ENCODE data around the gene PAX5. TPM values are rescaled to one million over a fixed set of nuclear protein-coding genes. Genes with fewer than 3 reads are reported as not detected.

The PAX5 gene
- total and polyA plus RNA-seq, 5 donors from 2014 or later, result 0.02 to 0.94 (median 0.15) TPM; not detected in 2

GRCh38 chr9:36835271-36835996 lies 198.6 kb downstream of the PAX5 start:
- DNase-seq, result no peak
- H3K27ac ChIP-seq (ENCODE audit: insufficient read depth, low read length, poor library complexity, severe bottlenecking), result no peak overlapping the region
- no peaks in the 10 kb centered on the region for H3K9me3 ChIP-seq (ENCODE audit: control insufficient read depth in 2 of 2, low read length in 2 of 2)
- H3K36me3 Mint-ChIP-seq, result no peaks in the 10 kb centered on the region
- no peaks in the 10 kb centered on the region for H3K4me1 ChIP-seq (ENCODE audit: control insufficient read depth, insufficient read depth, low read length, poor library complexity, severe bottlenecking)
- no peaks in the 10 kb centered on the region for H3K27me3 Mint-ChIP-seq
- H3K36me3 ChIP-seq (ENCODE audit: control insufficient read depth, insufficient read depth, low read length), result no peaks in the 10 kb centered on the region
- H3K27me3 ChIP-seq (ENCODE audit: control insufficient read depth, insufficient read depth, low read length), result peaks cover 3% of the 10 kb centered on the region
- no peaks in the 10 kb centered on the region for H3K4me1 Mint-ChIP-seq
- H3K27ac Mint-ChIP-seq, result no peak overlapping the region
- H3K9me3 Mint-ChIP-seq, result no peaks in the 10 kb centered on the region
- no peak for ATAC-seq (ENCODE audit: low read depth in 2 of 2)
- no peak overlapping the region for H3K4me3 ChIP-seq (ENCODE audit: low read depth, low read length)
- no peak overlapping the region for H3K4me3 Mint-ChIP-seq

- no peaks in the 10 kb centered on the region for H3K27me3 Mint-ChIP-seq
- no peak overlapping the region for H3K27ac Mint-ChIP-seq
- no peaks in the 10 kb centered on the region for H3K4me1 Mint-ChIP-seq
- ATAC-seq (ENCODE audit: low read depth in 2 of 2), result no peak
- Histone ChIP-seq H3K4me3 (ENCODE audit: low read depth, low read length) (no peak overlapping the region), H3K4me1 (ENCODE audit: control insufficient read depth, insufficient read depth, low read length, poor library complexity, severe bottlenecking) (no peaks in the 10 kb centered on the region), H3K27ac (ENCODE audit: insufficient read depth, low read length, poor library complexity, severe bottlenecking) (no peak overlapping the region), H3K9me3 (ENCODE audit: control insufficient read depth in 2 of 2, low read length in 2 of 2) (no peaks in the 10 kb centered on the region), H3K36me3 (ENCODE audit: control insufficient read depth, insufficient read depth, low read length) (no peaks in the 10 kb centered on the region), H3K27me3 (ENCODE audit: control insufficient read depth, insufficient read depth, low read length) (peaks cover 3% of the 10 kb centered on the region)
- H3K4me3 Mint-ChIP-seq, result no peak overlapping the region
- no peaks in the 10 kb centered on the region for H3K9me3 Mint-ChIP-seq
- DNase-seq, result no peak
- H3K36me3 Mint-ChIP-seq, result no peaks in the 10 kb centered on the region
Measured at GRCh38 chr9:36834736-36835135, 199.3 kb downstream of the PAX5 start.

- H3K27ac ChIP-seq (ENCODE audit: insufficient read depth, low read length, poor library complexity, severe bottlenecking), result no peak overlapping the region
- H3K9me3 ChIP-seq (ENCODE audit: control insufficient read depth in 2 of 2, low read length in 2 of 2), result no peaks in the 10 kb centered on the region
- no peaks in the 10 kb centered on the region for H3K36me3 ChIP-seq (ENCODE audit: control insufficient read depth, insufficient read depth, low read length)
- no peaks in the 10 kb centered on the region for H3K27me3 Mint-ChIP-seq
- no peaks in the 10 kb centered on the region for H3K9me3 Mint-ChIP-seq
- H3K4me1 ChIP-seq (ENCODE audit: control insufficient read depth, insufficient read depth, low read length, poor library complexity, severe bottlenecking), result no peaks in the 10 kb centered on the region
- no peak for DNase-seq
- H3K27ac Mint-ChIP-seq, result no peak overlapping the region
- no peak overlapping the region for H3K4me3 Mint-ChIP-seq
- H3K27me3 ChIP-seq (ENCODE audit: control insufficient read depth, insufficient read depth, low read length), result peaks cover 3% of the 10 kb centered on the region
- H3K4me3 ChIP-seq (ENCODE audit: low read depth, low read length), result no peak overlapping the region
- no peak for ATAC-seq (ENCODE audit: low read depth in 2 of 2)
- H3K36me3 Mint-ChIP-seq, result no peaks in the 10 kb centered on the region
- no peaks in the 10 kb centered on the region for H3K4me1 Mint-ChIP-seq
Measured at GRCh38 chr9:36833954-36834353, 200.1 kb downstream of the PAX5 start.

- DNase-seq, result no peak
- no peaks in the 10 kb centered on the region for H3K9me3 ChIP-seq (ENCODE audit: control insufficient read depth in 2 of 2, low read length in 2 of 2)
- H3K4me1 Mint-ChIP-seq, result no peaks in the 10 kb centered on the region
- H3K27ac ChIP-seq (ENCODE audit: insufficient read depth, low read length, poor library complexity, severe bottlenecking), result no peak overlapping the region
- no peak overlapping the region for H3K27ac Mint-ChIP-seq
- H3K9me3 Mint-ChIP-seq, result no peaks in the 10 kb centered on the region
- H3K36me3 Mint-ChIP-seq, result no peaks in the 10 kb centered on the region
- no peak overlapping the region for H3K4me3 ChIP-seq (ENCODE audit: low read depth, low read length)
- H3K4me1 ChIP-seq (ENCODE audit: control insufficient read depth, insufficient read depth, low read length, poor library complexity, severe bottlenecking), result no peaks in the 10 kb centered on the region
- no peaks in the 10 kb centered on the region for H3K27me3 Mint-ChIP-seq
- H3K4me3 Mint-ChIP-seq, result no peak overlapping the region
- peaks cover 3% of the 10 kb centered on the region for H3K27me3 ChIP-seq (ENCODE audit: control insufficient read depth, insufficient read depth, low read length)
- ATAC-seq (ENCODE audit: low read depth in 2 of 2), result no peak
- no peaks in the 10 kb centered on the region for H3K36me3 ChIP-seq (ENCODE audit: control insufficient read depth, insufficient read depth, low read length)
Measured at GRCh38 chr9:36832164-36832795, 201.8 kb downstream of the PAX5 start.

- ATAC-seq (ENCODE audit: low read depth in 2 of 2), result no peak
- H3K27me3 ChIP-seq (ENCODE audit: control insufficient read depth, insufficient read depth, low read length), result peaks cover 3% of the 10 kb centered on the region
Measured at GRCh38 chr9:36831381-36832161, 202.5 kb downstream of the PAX5 start.

GRCh38 chr9:36828611-36829013 lies 205.5 kb downstream of the PAX5 start:
- H3K4me1 ChIP-seq (ENCODE audit: control insufficient read depth, insufficient read depth, low read length, poor library complexity, severe bottlenecking), result no peaks in the 10 kb centered on the region
- no peak overlapping the region for H3K27ac Mint-ChIP-seq
- no peak overlapping the region for H3K4me3 Mint-ChIP-seq
- H3K4me3 ChIP-seq (ENCODE audit: low read depth, low read length), result no peak overlapping the region
- H3K9me3 ChIP-seq (ENCODE audit: control insufficient read depth in 2 of 2, low read length in 2 of 2), result no peaks in the 10 kb centered on the region
- H3K9me3 Mint-ChIP-seq, result no peaks in the 10 kb centered on the region
- no peaks in the 10 kb centered on the region for H3K36me3 Mint-ChIP-seq
- no peak overlapping the region for H3K27ac ChIP-seq (ENCODE audit: insufficient read depth, low read length, poor library complexity, severe bottlenecking)
- DNase-seq (no peak), ATAC-seq (ENCODE audit: low read depth in 2 of 2) (no peak)
- peaks cover 3% of the 10 kb centered on the region for H3K27me3 ChIP-seq (ENCODE audit: control insufficient read depth, insufficient read depth, low read length)
- no peaks in the 10 kb centered on the region for H3K4me1 Mint-ChIP-seq
- H3K27me3 Mint-ChIP-seq, result peaks cover 5% of the 10 kb centered on the region
- no peaks in the 10 kb centered on the region for H3K36me3 ChIP-seq (ENCODE audit: control insufficient read depth, insufficient read depth, low read length)

More at GRCh38 chr9:36831381-36832161, 202.5 kb downstream of the PAX5 start:
- Histone ChIP-seq H3K4me1 (ENCODE audit: control insufficient read depth, insufficient read depth, low read length, poor library complexity, severe bottlenecking) (no peaks in the 10 kb centered on the region), H3K27ac (ENCODE audit: insufficient read depth, low read length, poor library complexity, severe bottlenecking) (no peak overlapping the region), H3K9me3 (ENCODE audit: control insufficient read depth in 2 of 2, low read length in 2 of 2) (no peaks in the 10 kb centered on the region), H3K36me3 (ENCODE audit: control insufficient read depth, insufficient read depth, low read length) (no peaks in the 10 kb centered on the region), H3K4me3 (ENCODE audit: low read depth, low read length) (no peak overlapping the region)
- H3K4me3 Mint-ChIP-seq, result no peak overlapping the region
- no peaks in the 10 kb centered on the region for H3K4me1 Mint-ChIP-seq
- DNase-seq, result no peak
- H3K9me3 Mint-ChIP-seq, result no peaks in the 10 kb centered on the region
- H3K36me3 Mint-ChIP-seq, result no peaks in the 10 kb centered on the region
- H3K27ac Mint-ChIP-seq, result no peak overlapping the region
- H3K27me3 Mint-ChIP-seq, result peaks cover 2% of the 10 kb centered on the region

- Mint-ChIP-seq H3K27ac (no peak overlapping the region), H3K4me3 (no peak overlapping the region), H3K9me3 (no peaks in the 10 kb centered on the region), H3K4me1 (no peaks in the 10 kb centered on the region), H3K27me3 (peaks cover 5% of the 10 kb centered on the region), H3K36me3 (no peaks in the 10 kb centered on the region)
- H3K4me3 ChIP-seq (ENCODE audit: low read depth, low read length), result no peak overlapping the region
- DNase-seq, result no peak
- H3K4me1 ChIP-seq (ENCODE audit: control insufficient read depth, insufficient read depth, low read length, poor library complexity, severe bottlenecking), result no peaks in the 10 kb centered on the region
- H3K36me3 ChIP-seq (ENCODE audit: control insufficient read depth, insufficient read depth, low read length), result no peaks in the 10 kb centered on the region
- H3K9me3 ChIP-seq (ENCODE audit: control insufficient read depth in 2 of 2, low read length in 2 of 2), result no peaks in the 10 kb centered on the region
- H3K27ac ChIP-seq (ENCODE audit: insufficient read depth, low read length, poor library complexity, severe bottlenecking), result no peak overlapping the region
- H3K27me3 ChIP-seq (ENCODE audit: control insufficient read depth, insufficient read depth, low read length), result peaks cover 3% of the 10 kb centered on the region
- ATAC-seq (ENCODE audit: low read depth in 2 of 2), result no peak
Measured at GRCh38 chr9:36827593-36827992, 206.5 kb downstream of the PAX5 start.

Data from CD4-positive, CD25-positive, alpha-beta regulatory T cell (primary cell).